ENCODE measurements around the gene SDCBP2.

Gene SDCBP2

GRCh38 chr20:1287787-1288569 is 41.0 kb downstream of the SDCBP2 start:
- DNase-seq (ENCODE audit: low read depth) = no peak
- TF ChIP-seq CTCF (IDR thresholded peaks at IDR 0.05; ENCODE audit: low read depth, low read length, missing control alignments) = no peak
- H3K4me3 ChIP-seq (ENCODE audit: low read depth, low read length) = no peak overlapping the region

GRCh38 chr20:1287306-1287705 is 41.6 kb downstream of the SDCBP2 start:
- TF ChIP-seq CTCF (IDR thresholded peaks at IDR 0.05; ENCODE audit: low read depth, low read length, missing control alignments) = no peak
- DNase-seq (ENCODE audit: low read depth) = no peak
- H3K4me3 ChIP-seq (ENCODE audit: low read depth, low read length) = no peak overlapping the region

GRCh38 chr20:1286267-1287024 is 42.5 kb downstream of the SDCBP2 start:
- TF ChIP-seq CTCF (IDR thresholded peaks at IDR 0.05; ENCODE audit: low read depth, low read length, missing control alignments) = no peak
- no peak for DNase-seq (ENCODE audit: low read depth)
- no peak overlapping the region for H3K4me3 ChIP-seq (ENCODE audit: low read depth, low read length)

- no peak for DNase-seq (ENCODE audit: low read depth)
- H3K4me3 ChIP-seq (ENCODE audit: low read depth, low read length) = no peak overlapping the region
- TF ChIP-seq CTCF (IDR thresholded peaks at IDR 0.05; ENCODE audit: low read depth, low read length, missing control alignments) = no peak
Observed at GRCh38 chr20:1283522-1284510, 45.1 kb downstream of the SDCBP2 start.

- TF ChIP-seq CTCF (IDR thresholded peaks at IDR 0.05; ENCODE audit: low read depth, low read length, missing control alignments) = no peak
- DNase-seq (ENCODE audit: low read depth) = no peak
- H3K4me3 ChIP-seq (ENCODE audit: low read depth, low read length) = no peak overlapping the region
Observed at GRCh38 chr20:1282966-1283365, 46.0 kb downstream of the SDCBP2 start.

GRCh38 chr20:1281279-1282057 is 47.5 kb downstream of the SDCBP2 start:
- no peak overlapping the region for H3K4me3 ChIP-seq (ENCODE audit: low read depth, low read length)
- no peak for TF ChIP-seq CTCF (IDR thresholded peaks at IDR 0.05; ENCODE audit: low read depth, low read length, missing control alignments)
- no peak for DNase-seq (ENCODE audit: low read depth)
